ENCODE measurements around the gene SPDYA. TPM values are rescaled to one million over a fixed set of nuclear protein-coding genes. Genes with fewer than 3 reads are reported as not detected.
A peak's percentile ranks its signal among the peaks of the same experiment; 100 is the strongest.

SPDYA gene
- total and polyA plus RNA-seq, 2 of the 13 experiments (the other 11 are each of a cell fraction or from before 2014, with no cell fraction given) = 0.32 to 0.75 TPM

- Histone ChIP-seq H3K4me1 (ENCODE audit: insufficient read depth, low read length) (no peaks in the 10 kb centered on the region), H2AFZ (ENCODE audit: low read length) (no peak overlapping the region), H3K79me2 (ENCODE audit: insufficient read depth, low read length) (no peaks in the 10 kb centered on the region), H3K9me3 (ENCODE audit: low read length) (no peaks in the 10 kb centered on the region), H3K36me3 (replicated peaks in 1 of 2; ENCODE audit: control insufficient read depth in 1 of 2, insufficient read depth in 2 of 2, low read length in 2 of 2) (peaks cover 4 to 20% of the 10 kb centered on the region in 2 experiments), H3K9ac (ENCODE audit: insufficient read depth, low read depth, low read length) (no peak overlapping the region), H3K4me3 (replicated peaks in 1 of 3; ENCODE audit: insufficient read depth in 1 of 3, low read depth in 2 of 3, low read length in 3 of 3) (no peak overlapping the region), H4K20me1 (ENCODE audit: insufficient read depth, low read length) (no peaks in the 10 kb centered on the region), H3K27me3 (ENCODE audit: control insufficient read depth in 1 of 2, insufficient read depth in 2 of 2, low read length in 2 of 2) (no peaks in the 10 kb centered on the region), H3K27ac (ENCODE audit: extremely low read length, insufficient read depth, low read length) (no peak overlapping the region), H3K4me2 (ENCODE audit: low read depth, low read length) (no peak overlapping the region)
- intact Hi-C loops (cut with micrococcal nuclease; ENCODE audit: unreplicated experiment) = no loop called here
- 96% methylated on average over 1 of the region's 1 CpG for WGBS (ENCODE audit: low lambda C conversion rate)
- ATAC-seq (no peak), DNase-seq (ENCODE audit: low spot score) (no peak), FAIRE-seq (no peak)
- CTCF ChIA-PET (ENCODE audit: low intra/inter-chr PET ratio, low total read pairs) = no interaction called here
- BruUV-seq (replicated peaks) = no TSS peak
- POLR2A ChIA-PET = no interaction called here
- TF ChIP-seq, protein P1, sequence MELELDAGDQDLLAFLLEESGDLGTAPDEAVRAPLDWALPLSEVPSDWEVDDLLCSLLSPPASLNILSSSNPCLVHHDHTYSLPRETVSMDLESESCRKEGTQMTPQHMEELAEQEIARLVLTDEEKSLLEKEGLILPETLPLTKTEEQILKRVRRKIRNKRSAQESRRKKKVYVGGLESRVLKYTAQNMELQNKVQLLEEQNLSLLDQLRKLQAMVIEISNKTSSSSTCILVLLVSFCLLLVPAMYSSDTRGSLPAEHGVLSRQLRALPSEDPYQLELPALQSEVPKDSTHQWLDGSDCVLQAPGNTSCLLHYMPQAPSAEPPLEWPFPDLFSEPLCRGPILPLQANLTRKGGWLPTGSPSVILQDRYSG (CRISPR knock-in tag; IDR thresholded peaks at IDR 0.05) = no peak
- TF ChIP-seq ZNF10 (CRISPR knock-in tag; IDR thresholded peaks at IDR 0.05; ENCODE audit: borderline replicate concordance, low read depth) = no peak
- TF ChIP-seq HINFP (CRISPR knock-in tag; IDR thresholded peaks at IDR 0.05; ENCODE audit: low read depth) = no peak
- no peak for TF ChIP-seq CHD4 (IDR thresholded peaks at IDR 0.05; ENCODE audit: borderline replicate concordance, low read length)
- TF ChIP-seq ZNF530 (CRISPR knock-in tag; IDR thresholded peaks at IDR 0.05; ENCODE audit: low read depth) = no peak
- in situ Hi-C loops (cut with HindIII; ENCODE audit: extremely low pct_ligation_motif_present, low pct_unique_long_range_greater_than_20kb) = no loop called here
Measured at GRCh38 chr2:28855193-28855592, 44.6 kb downstream of the SPDYA start.

DNA sequence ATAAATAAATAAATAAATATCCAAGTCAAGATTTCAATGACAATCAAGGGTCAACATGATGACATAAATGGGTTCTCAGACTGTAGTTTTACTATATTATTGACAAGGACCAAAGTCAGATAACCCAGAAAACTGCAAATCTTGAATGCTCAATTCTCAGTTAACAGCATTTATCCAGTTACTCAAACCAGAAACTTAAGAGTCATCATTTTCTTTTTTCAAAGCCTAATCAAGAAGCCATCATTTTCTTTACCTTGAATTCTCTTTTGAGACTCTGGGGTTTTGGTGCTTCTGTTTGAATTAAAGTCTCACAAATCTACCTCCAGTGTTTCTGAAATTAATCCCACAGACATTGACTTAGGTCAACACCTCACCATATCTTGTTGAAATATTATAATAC lies 45.3 kb downstream of the SPDYA start:
- TF ChIP-seq MAFF (IDR thresholded peaks at IDR 0.05; ENCODE audit: low read depth, low read length) (peak; percentile 45), MAFK (conservative IDR thresholded peaks at IDR 0.05 in 1 of 2, IDR thresholded peaks at IDR 0.05 in 1 of 2; ENCODE audit: low read length in 2 of 2) (peak; percentile 33 to 61; a peak in 2 of 4 replicates), ZNF331 (CRISPR knock-in tag; IDR thresholded peaks at IDR 0.05) (no peak)

More for the DNA sequence above, 45.3 kb downstream of the SPDYA start:
- H3K79me2 ChIP-seq (ENCODE audit: insufficient read depth, low read length) = no peaks in the 10 kb centered on the region
- peaks cover 7 to 22% of the 10 kb centered on the region in 2 experiments for H3K36me3 ChIP-seq (replicated peaks in 1 of 2; ENCODE audit: control insufficient read depth in 1 of 2, insufficient read depth in 2 of 2, low read length in 2 of 2)
- DNase-seq (ENCODE audit: low spot score) (no peak), FAIRE-seq (no peak), ATAC-seq (no peak)
- H3K4me2 ChIP-seq (ENCODE audit: low read depth, low read length) = no peak overlapping the region
- no peaks in the 10 kb centered on the region for H3K4me1 ChIP-seq (ENCODE audit: insufficient read depth, low read length)
- H3K27ac ChIP-seq (ENCODE audit: extremely low read length, insufficient read depth, low read length) = no peak overlapping the region
- ChIA-PET CTCF (ENCODE audit: low intra/inter-chr PET ratio, low total read pairs) (no interaction called here), POLR2A (no interaction called here)
- H3K4me3 ChIP-seq (replicated peaks in 1 of 3; ENCODE audit: insufficient read depth in 1 of 3, low read depth in 2 of 3, low read length in 3 of 3) = no peak overlapping the region
- in situ Hi-C loops (cut with HindIII; ENCODE audit: extremely low pct_ligation_motif_present, low pct_unique_long_range_greater_than_20kb) (no loop called here), intact Hi-C loops (cut with micrococcal nuclease; ENCODE audit: unreplicated experiment) (no loop called here)
- H3K9me3 ChIP-seq (ENCODE audit: low read length) = no peaks in the 10 kb centered on the region
- no peak overlapping the region for H3K9ac ChIP-seq (ENCODE audit: insufficient read depth, low read depth, low read length)
- no TSS peak for BruUV-seq (replicated peaks)
- H4K20me1 ChIP-seq (ENCODE audit: insufficient read depth, low read length) = no peaks in the 10 kb centered on the region
- H3K27me3 ChIP-seq (ENCODE audit: control insufficient read depth in 1 of 2, insufficient read depth in 2 of 2, low read length in 2 of 2) = no peaks in the 10 kb centered on the region
- H2AFZ ChIP-seq (ENCODE audit: low read length) = no peak overlapping the region

All from HepG2 (cell line).